Measurements from ENCODE around the gene NTSR2. TPM values are rescaled to one million over a fixed set of nuclear protein-coding genes. Genes with fewer than 3 reads are reported as not detected.

NTSR2 gene
- total and polyA plus RNA-seq, 2 experiments from 2014 or later = 0.10 TPM; not detected in 1

- no peaks in the 10 kb centered on the region for H4K20me1 ChIP-seq (replicated peaks; ENCODE audit: insufficient read depth)
- Mint-ChIP-seq H3K4me3 (no peak overlapping the region), H3K27me3 (ENCODE audit: insufficient read depth, low read depth, poor library complexity) (peaks cover 1% of the 10 kb centered on the region), H3K4me1 (no peaks in the 10 kb centered on the region), H3K9me3 (no peaks in the 10 kb centered on the region), H3K36me3 (ENCODE audit: low read depth) (no peaks in the 10 kb centered on the region), H3K27ac (no peak overlapping the region)
- no peak for DNase-seq (ENCODE audit: low spot score)
- no peak overlapping the region for H3K27ac ChIP-seq (ENCODE audit: low read depth)
- TF ChIP-seq ZNF114 (CRISPR knock-in tag; IDR thresholded peaks at IDR 0.05) = no peak
- H3F3A ChIP-seq (replicated peaks; ENCODE audit: low read depth) = no peaks in the 10 kb centered on the region
- no peaks in the 10 kb centered on the region for H3K36me3 ChIP-seq (ENCODE audit: insufficient read depth)
- no peak overlapping the region for H3K4me2 ChIP-seq
- H3K9me2 ChIP-seq (ENCODE audit: insufficient read depth) = no peaks in the 10 kb centered on the region
- no peak overlapping the region for H3K4me3 ChIP-seq
- H2AFZ ChIP-seq = no peak overlapping the region
- H3K27me3 ChIP-seq (ENCODE audit: insufficient read depth) = no peaks in the 10 kb centered on the region
- H3K4me1 ChIP-seq (ENCODE audit: insufficient read depth) = no peaks in the 10 kb centered on the region
- H3K79me2 ChIP-seq (replicated peaks; ENCODE audit: insufficient read depth) = no peaks in the 10 kb centered on the region
- no peak for ATAC-seq
Observed at GRCh38 chr2:11655495-11655894, 14.5 kb downstream of the NTSR2 start.

GRCh38 chr2:11652553-11652952 lies 17.4 kb downstream of the NTSR2 start:
- Histone ChIP-seq H3K9me2 (ENCODE audit: insufficient read depth) (no peaks in the 10 kb centered on the region), H3K4me1 (ENCODE audit: insufficient read depth) (no peaks in the 10 kb centered on the region), H3F3A (replicated peaks; ENCODE audit: low read depth) (no peaks in the 10 kb centered on the region), H2AFZ (no peak overlapping the region), H4K20me1 (replicated peaks; ENCODE audit: insufficient read depth) (no peaks in the 10 kb centered on the region), H3K4me3 (no peak overlapping the region), H3K27me3 (ENCODE audit: insufficient read depth) (no peaks in the 10 kb centered on the region), H3K4me2 (no peak overlapping the region), H3K36me3 (ENCODE audit: insufficient read depth) (no peaks in the 10 kb centered on the region), H3K79me2 (replicated peaks; ENCODE audit: insufficient read depth) (no peaks in the 10 kb centered on the region), H3K27ac (ENCODE audit: low read depth) (no peak overlapping the region)
- Mint-ChIP-seq H3K4me1 (peaks cover 3% of the 10 kb centered on the region; the same call in 1 of the 3 replicates), H3K9me3 (no peaks in the 10 kb centered on the region), H3K36me3 (ENCODE audit: low read depth) (no peaks in the 10 kb centered on the region), H3K27me3 (ENCODE audit: insufficient read depth, low read depth, poor library complexity) (no peaks in the 10 kb centered on the region), H3K4me3 (no peak overlapping the region), H3K27ac (no peak overlapping the region)
- DNase-seq (ENCODE audit: low spot score) (no peak), ATAC-seq (no peak)
- TF ChIP-seq EZH2phosphoT487 (IDR thresholded peaks at IDR 0.05; ENCODE audit: unreplicated experiment) (no peak), POLR2AphosphoS5 (IDR thresholded peaks at IDR 0.05; ENCODE audit: low read depth) (no peak), REST (IDR thresholded peaks at IDR 0.05; ENCODE audit: unreplicated experiment) (no peak), EZH2 (IDR thresholded peaks at IDR 0.05; ENCODE audit: low read depth, unreplicated experiment) (no peak), ZNF114 (CRISPR knock-in tag; IDR thresholded peaks at IDR 0.05) (no peak), JUNB (IDR thresholded peaks at IDR 0.05; ENCODE audit: unreplicated experiment) (no peak), ZNF462 (CRISPR knock-in tag; IDR thresholded peaks at IDR 0.05) (no peak), NANOG (IDR thresholded peaks at IDR 0.05; ENCODE audit: borderline replicate concordance) (no peak), CREB1 (CRISPR knock-in tag; IDR thresholded peaks at IDR 0.05; ENCODE audit: low read depth) (no peak), CTCF (conservative IDR thresholded peaks at IDR 0.05; ENCODE audit: low read depth in 2 of 2) (no peak)
